GM18517 (cell line): ENCODE data around the gene CADPS.

Source experiments
- ATAC-seq: cut with Tn5 transposase; IDR thresholded peaks from one replicate; pipeline ENCODE4 v1.9.1; 2021; ENCODE audit warnings: mild to moderate bottlenecking, moderate library complexity; ENCODE audit not compliant: unreplicated experiment

CADPS gene

GRCh38 chr3:62566022-62566557 lies 309.1 kb downstream of the CADPS start:
- no peak for ATAC-seq

GRCh38 chr3:62562596-62562995 lies 312.6 kb downstream of the CADPS start:
- ATAC-seq, result no peak

- ATAC-seq, result no peak
These were observed 313.2 kb downstream of the CADPS start for GRCh38 chr3:62562017-62562416.

GRCh38 chr3:62559831-62560445 lies 315.3 kb downstream of the CADPS start:
- no peak for ATAC-seq

DNA sequence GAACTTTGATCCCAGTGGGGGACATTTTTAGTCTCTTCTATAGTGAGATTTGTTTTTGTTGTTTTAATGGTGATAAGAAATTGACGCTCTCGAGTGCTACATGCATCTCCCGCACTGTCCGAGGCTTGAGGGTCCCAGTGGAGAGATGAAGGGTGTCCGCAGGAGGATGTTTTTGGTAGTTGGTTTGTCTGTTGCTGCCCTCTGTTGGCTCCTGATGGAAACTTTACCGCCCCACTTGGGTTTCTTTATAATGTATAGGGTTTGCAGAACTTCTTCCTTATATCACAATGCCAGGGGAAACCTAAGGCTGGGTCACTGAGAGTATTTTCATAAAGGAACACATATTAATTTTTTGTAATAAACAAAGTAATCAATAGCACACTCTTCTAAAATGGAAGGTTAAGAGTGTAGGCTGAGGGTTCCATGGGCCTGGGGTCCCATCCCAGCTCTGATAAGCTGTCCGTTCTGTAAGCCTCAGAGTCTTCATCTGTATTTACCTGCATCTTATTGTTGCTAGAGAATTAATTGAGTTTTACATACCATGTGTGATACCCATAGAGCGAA lies 316.6 kb downstream of the CADPS start:
- ATAC-seq, result no peak

GRCh38 chr3:62557983-62558382 lies 317.2 kb downstream of the CADPS start:
- ATAC-seq, result no peak

GRCh38 chr3:62557450-62557849 lies 317.8 kb downstream of the CADPS start:
- ATAC-seq, result no peak

DNA sequence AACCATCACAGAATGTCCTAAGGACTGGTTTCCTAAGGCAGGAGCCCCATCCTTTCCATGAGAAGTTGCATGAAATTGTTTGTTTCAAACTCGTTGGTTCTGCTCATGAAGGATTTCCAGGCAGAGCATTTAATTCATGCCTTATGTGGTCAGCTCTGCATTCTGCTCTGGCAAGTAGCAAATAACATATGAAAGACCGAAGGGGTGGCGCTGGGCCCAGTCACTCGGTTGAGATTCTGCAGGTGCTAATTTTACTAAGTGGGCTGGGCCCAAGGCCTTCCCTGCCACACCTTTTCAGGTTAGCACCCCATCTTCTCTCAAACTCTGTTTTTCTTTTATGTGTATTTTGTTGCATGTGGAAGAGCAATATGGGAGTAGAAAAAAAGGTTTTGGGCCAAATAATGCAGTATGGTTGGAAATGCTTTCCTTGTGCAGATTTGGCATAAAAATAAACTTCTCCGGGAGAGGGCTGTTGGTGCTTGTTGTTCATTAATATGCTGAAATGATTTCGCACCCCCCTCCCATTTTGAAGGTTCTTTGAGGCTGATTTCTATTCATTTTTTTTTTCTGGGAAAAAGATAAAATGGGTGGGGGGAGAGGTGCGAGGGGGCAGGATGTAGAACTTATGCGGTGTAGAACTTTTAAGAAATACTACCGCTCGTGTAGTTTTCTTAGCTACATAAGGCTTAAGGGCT lies 318.9 kb downstream of the CADPS start:
- ATAC-seq, result no peak

DNA sequence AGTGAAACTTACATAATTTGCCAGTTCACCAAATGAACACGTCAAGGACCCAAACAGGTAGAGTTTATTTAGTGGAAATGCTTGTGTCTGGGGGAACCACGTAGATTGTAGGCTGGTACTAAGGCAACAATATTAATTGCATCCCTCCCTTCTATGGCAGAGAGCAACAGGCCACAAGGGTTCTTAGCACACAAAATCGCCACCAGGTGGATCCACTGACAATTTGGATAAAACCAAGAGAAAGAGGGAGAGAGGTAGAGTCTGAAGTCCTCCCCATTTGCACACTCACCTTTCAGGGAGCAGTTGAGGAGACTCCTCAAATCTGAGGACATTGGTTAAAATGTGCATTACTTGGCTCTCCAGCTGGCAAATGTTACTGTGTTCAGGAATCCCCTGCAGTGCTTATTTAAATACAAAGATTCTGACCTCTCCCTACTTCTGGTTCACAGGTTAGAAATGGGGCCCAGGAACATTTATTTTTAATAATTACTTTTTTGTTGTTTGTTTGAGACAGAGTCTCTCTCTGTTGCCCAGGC lies 320.9 kb downstream of the CADPS start:
- no peak for ATAC-seq

DNA sequence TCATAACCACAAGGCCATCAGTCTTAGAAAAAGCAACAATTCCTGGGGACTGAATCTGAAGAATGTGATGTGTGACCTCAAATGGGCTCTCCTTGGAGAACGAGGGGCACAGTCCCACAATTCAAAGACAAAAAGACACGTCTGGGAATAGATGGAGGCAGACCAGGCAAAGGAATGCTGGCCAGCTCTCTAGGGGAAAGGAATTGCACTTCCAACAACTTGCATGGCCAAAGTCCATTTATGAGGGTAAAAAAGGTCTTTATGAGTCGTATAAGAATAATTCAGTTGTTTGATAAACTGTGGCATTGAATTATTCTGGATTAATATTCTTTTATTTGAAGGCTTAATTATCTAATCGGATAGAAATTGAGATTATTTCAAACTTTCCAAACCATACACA lies 321.4 kb downstream of the CADPS start:
- ATAC-seq, result no peak

- ATAC-seq, result no peak
These were observed 323.7 kb downstream of the CADPS start for GRCh38 chr3:62551556-62551955.

- ATAC-seq, result no peak
These were observed 324.8 kb downstream of the CADPS start for GRCh38 chr3:62550439-62550838.

GRCh38 chr3:62548528-62549205 lies 326.5 kb downstream of the CADPS start:
- no peak for ATAC-seq

GRCh38 chr3:62546266-62546665 lies 328.9 kb downstream of the CADPS start:
- no peak for ATAC-seq

DNA sequence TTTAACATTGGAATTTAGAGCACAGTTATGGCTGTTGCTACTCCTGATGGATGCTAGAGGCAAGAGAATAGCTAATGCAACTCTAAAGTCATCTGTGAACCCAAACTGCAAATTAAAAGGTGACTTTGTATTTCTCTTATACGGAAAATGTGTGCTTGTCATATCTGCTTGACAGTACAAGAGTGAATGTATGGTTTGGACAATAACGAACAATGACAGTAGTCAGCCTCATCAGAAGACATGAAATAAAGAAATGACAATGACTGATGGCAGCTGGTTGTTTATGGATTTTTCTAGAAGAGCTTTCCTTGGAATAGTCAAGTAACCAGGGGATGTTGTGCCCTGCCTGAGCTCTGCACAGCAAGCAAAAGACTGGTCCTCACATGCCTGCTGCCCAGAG lies 333.0 kb downstream of the CADPS start:
- no peak for ATAC-seq

- ATAC-seq, result no peak
These were observed 335.5 kb downstream of the CADPS start for GRCh38 chr3:62539762-62540161.

DNA sequence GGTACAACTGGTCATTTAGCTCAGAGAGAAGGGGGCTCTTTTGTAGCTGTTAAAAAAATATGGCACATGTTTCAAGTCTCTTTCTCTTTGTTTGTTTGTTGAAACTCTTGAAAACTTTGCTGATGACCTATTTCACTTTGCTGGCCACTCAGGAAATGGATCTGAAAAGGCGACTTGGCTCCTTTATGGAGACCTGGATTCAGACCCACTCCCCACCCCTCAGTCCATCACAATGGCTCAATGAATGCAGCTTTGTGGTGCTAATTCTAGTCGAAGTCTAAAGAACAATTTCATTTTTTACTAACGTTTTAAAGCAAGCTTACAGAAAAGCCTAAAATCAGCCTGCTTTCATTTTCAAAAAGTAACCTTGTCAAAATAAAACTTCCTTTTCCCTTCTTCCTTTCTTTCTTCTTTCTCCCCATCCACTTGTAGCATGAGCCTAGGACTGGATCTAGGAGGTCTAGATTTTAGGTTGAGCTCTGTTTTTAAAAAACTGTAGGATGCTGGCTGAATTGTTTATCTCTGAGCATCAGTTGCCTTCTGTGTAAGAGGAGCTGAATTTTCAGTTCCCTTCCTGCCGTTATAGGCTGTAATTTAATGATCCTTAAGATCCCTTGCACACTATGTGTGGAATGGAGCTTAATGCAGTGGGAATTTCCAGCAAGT lies 336.4 kb downstream of the CADPS start:
- no peak for ATAC-seq

DNA sequence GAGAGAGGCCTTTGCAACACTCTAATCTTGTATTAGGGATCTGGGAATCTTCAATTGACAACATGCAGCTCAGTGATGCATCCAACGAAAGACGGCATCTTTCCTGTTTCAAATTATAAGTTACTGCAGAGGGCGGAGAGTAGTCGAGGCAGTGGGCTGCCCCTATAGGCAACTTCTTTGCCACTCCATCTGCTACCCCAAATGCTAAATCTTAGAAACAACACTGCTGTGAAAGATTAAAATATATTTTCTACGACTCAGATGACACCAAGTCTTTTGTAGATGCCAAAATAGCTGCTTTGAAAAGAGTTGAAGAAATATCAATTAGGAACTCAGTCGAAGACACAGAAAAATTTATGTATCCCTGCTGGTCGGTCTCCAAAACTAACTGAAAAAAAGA lies 340.9 kb downstream of the CADPS start:
- ATAC-seq, result no peak

DNA sequence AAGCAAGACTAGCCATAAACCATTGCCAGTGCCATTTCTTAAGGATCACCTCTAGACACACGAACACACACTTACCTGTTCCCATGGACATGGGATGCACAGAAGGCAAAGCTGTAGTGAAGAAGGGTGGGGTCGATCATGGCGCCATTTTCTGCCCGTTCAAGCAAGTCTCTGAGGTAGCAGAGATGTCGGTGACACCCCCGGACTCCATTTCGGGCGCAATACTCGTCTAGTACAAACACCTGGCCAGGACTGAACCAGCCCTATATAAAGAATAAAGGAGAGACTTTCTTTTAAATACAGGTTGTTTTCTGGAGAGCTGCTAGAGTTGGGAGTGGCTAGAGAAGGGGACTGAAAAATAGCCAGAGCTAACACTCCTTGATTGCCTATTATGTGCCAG lies 342.4 kb downstream of the CADPS start:
- ATAC-seq, result no peak

DNA sequence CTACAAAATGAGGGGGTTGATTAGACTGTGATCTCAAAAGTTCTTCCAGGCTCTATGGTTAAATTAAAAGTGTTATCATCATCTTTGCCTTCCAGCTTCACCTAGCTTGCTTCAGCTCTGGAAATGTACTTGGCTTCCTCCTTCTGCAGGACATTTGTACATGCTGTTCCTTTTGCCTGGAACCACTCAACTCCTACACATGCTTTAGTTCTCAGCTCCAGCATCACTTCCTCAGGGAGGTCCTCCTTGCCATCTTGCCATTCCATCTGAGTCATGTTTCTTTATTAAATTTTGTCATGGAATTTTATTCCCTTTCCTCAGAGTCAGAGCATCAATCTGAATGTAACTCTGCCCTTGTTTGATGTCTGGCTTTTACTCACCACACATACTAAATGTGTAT lies 343.2 kb downstream of the CADPS start:
- ATAC-seq, result no peak

GRCh38 chr3:62531493-62531892 lies 343.7 kb downstream of the CADPS start:
- ATAC-seq, result no peak
